Aorta (tissue), 5 donors: ENCODE data around the gene TBX15. TPM values are rescaled to one million over a fixed set of nuclear protein-coding genes. Genes with fewer than 3 reads are reported as not detected.

Source experiments
- ATAC-seq: fragments of 200-7000 bp; cut with Tn5 transposase; one replicate; pipeline ENCODE4 v1.9.1; 2022; ENCODE audit warnings: moderate library complexity; ENCODE audit not compliant: low FRiP score
- DNase-seq, 2 donors: peaks; one replicate each; pipeline ENCODE4 v3.0.0-alpha.2; 2020
- H3K27ac ChIP-seq, 2 donors: one replicate each; pipeline ENCODE4 v1.5.1; 2013; ENCODE audit warnings: low read length in 2 of 2, mild to moderate bottlenecking in 2 of 2, moderate library complexity in 2 of 2, control low read depth in 1 of 2, inconsistent platforms in 1 of 2, low read depth in 1 of 2
- H3K27me3 ChIP-seq, 2 donors: one replicate each; pipeline ENCODE4 v1.6.1; 2013; ENCODE audit warnings: control low read depth in 1 of 2, low read length in 1 of 2, mild to moderate bottlenecking in 1 of 2, moderate library complexity in 1 of 2; ENCODE audit not compliant: insufficient read depth in 2 of 2, control insufficient read depth in 1 of 2
- H3K36me3 ChIP-seq, 2 donors: one replicate each; pipeline ENCODE4 v1.6.1; 2013; ENCODE audit warnings: control low read depth in 1 of 2, low read length in 1 of 2, mild to moderate bottlenecking in 1 of 2; ENCODE audit not compliant: insufficient read depth in 2 of 2, control insufficient read depth in 1 of 2
- H3K4me1 ChIP-seq, 2 donors: one replicate each; pipeline ENCODE4 v1.6.1; 2013; ENCODE audit warnings: low read length in 2 of 2, control low read depth in 1 of 2, mild to moderate bottlenecking in 1 of 2, moderate library complexity in 1 of 2; ENCODE audit not compliant: insufficient read depth in 2 of 2, control insufficient read depth in 1 of 2
- H3K4me3 ChIP-seq, 2 donors: one replicate each; pipeline ENCODE4 v1.5.1; 2013; ENCODE audit warnings: low read length in 2 of 2, control low read depth in 1 of 2, mild to moderate bottlenecking in 1 of 2
- H3K9me3 ChIP-seq: one replicate; pipeline ENCODE4 v1.6.1; 2013; ENCODE audit warnings: mild to moderate bottlenecking, low read length; ENCODE audit not compliant: control insufficient read depth
- WGBS, 2 donors: extraction: QIAGEN DNeasy Blood & Tissue Kit; methylation state at CpG; one replicate each; pipeline ENCODE4 v1.1.7; 2013; 5-methylcytosine and 5-hydroxymethylcytosine counted together
- intact Hi-C, 2 donors: fragments of 100-400 bp; cut with DNase I; formaldehyde crosslinking; loops; one replicate each; pipeline versions ENCODE4 v1.14.2 to v1.15.0; 2022
- polyA plus RNA-seq, 2 donors: library from polyadenylated mRNA; stranded (reverse); fragments of 200-250 nt; gene quantifications; one replicate each; pipeline ENCODE4 v1.2.3, GENCODE V29; 2013
- total RNA-seq, 2 donors: library from RNA; stranded (reverse); fragmentation: NEBNext Ultra II Directional; extraction: Animal tissue kit (Norgen Biotek cat#: 25700); gene quantifications; one replicate each; pipeline ENCODE4 v1.2.1, GENCODE V29; 2021
- donor health status: healthy with polysubstance abuse.
- donor health status: Bipolar disorder and iron deficiency.
- donor health status: DM: no; HTN: no; CAD: no.
- donor health status: DM: no; HTN: no; CAD: no.
- donor health status: DM: yes; HTN: yes; CAD: no.

TBX15 gene
- total and polyA plus RNA-seq, 4 donors, result 1.6 to 3.1 (median 2.3) TPM

DNA sequence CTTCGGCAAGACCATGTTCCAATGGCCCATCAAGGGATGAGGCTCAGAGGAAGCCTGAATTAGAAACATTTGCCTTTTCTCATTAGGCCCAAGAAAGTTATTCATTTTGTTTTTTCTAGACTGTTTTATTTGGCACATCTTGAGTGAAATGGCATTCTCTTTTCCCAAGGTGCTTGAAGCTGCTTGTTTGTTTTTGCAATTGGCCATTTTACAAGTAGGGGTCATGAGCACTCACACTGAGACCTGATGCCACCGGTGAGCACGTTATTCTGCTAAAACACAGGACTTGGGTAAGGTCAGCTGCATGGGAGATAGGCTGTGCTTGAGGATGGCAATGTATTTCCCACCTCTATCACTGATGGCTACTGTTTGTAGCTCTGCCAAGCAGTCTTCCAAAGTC lies 128.1 kb downstream of the TBX15 start:
- Histone ChIP-seq H3K4me1 (no peaks in the 10 kb centered on the region), H3K27me3 (no peaks in the 10 kb centered on the region), H3K9me3 (no peaks in the 10 kb centered on the region), H3K36me3 (no peaks in the 10 kb centered on the region), H3K4me3 (no peak overlapping the region), H3K27ac (no peak overlapping the region)
- intact Hi-C loops, result no loop called here
- ATAC-seq (no peak), DNase-seq (no peak)
- 32 to 38% methylated on average over 3 of the region's 3 CpGs for WGBS, 2 donors

DNA sequence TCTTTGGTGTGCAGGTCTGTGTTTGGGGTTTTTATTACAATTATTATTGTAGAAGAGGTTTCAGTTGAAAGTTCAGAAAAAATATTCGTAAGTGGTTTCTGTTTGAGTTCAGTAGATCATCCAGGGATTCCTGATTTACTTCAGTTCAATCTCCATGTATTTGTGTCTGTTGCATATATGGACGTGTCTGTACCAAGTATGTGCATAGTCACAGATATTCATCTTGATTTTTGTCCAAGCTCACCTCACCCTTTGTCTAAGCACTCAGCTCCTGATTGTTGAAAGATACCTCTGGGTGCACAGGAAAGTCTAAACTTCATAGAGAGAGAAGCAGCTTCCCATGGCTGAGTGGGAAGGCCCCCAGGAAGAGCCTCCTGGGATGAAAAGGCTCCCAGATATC lies 141.7 kb downstream of the TBX15 start:
- Histone ChIP-seq H3K4me1 (no peaks in the 10 kb centered on the region), H3K27ac (no peak overlapping the region), H3K36me3 (no peaks in the 10 kb centered on the region), H3K4me3 (no peak overlapping the region), H3K27me3 (peaks cover 0 to 3% of the 10 kb centered on the region in 2 donors), H3K9me3 (no peaks in the 10 kb centered on the region)
- intact Hi-C loops, result no loop called here
- DNase-seq (no peak), ATAC-seq (no peak)
- 63 to 69% methylated on average over 2 of the region's 2 CpGs for WGBS, 2 donors

- Histone ChIP-seq H3K4me3 (no peak overlapping the region), H3K36me3 (no peaks in the 10 kb centered on the region), H3K9me3 (no peaks in the 10 kb centered on the region), H3K27ac (no peak overlapping the region), H3K27me3 (peaks cover 0 to 3% of the 10 kb centered on the region in 2 donors), H3K4me1 (no peaks in the 10 kb centered on the region)
- WGBS, 2 donors, result 52 to 58% methylated on average over 14 of the region's 14 CpGs
- no peak for ATAC-seq
- intact Hi-C loops, result no loop called here
- DNase-seq, result no peak
Observed at GRCh38 chr1:118842452-118843201, 145.5 kb downstream of the TBX15 start.

DNA sequence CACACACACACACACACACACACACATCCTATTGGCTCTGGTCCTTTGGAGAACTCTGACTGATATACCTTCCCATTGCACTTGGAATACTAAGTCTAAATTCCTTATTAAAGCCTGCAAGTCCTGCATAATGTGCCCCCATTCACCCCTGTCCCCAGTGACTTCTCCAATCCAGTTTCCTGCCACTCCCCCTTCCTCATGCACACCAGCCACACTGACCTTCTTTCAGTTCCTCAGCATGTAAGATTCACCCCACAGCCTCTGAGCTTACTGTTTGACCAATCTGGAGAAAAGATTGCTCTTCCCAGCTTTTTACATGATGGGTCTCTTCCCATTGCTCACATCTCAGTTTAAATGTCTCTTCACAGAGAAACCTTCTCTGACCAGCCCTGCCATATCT lies 146.6 kb downstream of the TBX15 start:
- H3K27ac ChIP-seq, result no peak overlapping the region
- peaks cover 0 to 3% of the 10 kb centered on the region in 2 donors for H3K27me3 ChIP-seq
- ATAC-seq (no peak), DNase-seq (no peak)
- H3K9me3 ChIP-seq, result no peaks in the 10 kb centered on the region
- H3K36me3 ChIP-seq, result no peaks in the 10 kb centered on the region
- intact Hi-C loops, result no loop called here
- H3K4me3 ChIP-seq, result no peak overlapping the region
- no peaks in the 10 kb centered on the region for H3K4me1 ChIP-seq

Other genes with a start within 250 kb of the TBX15 start
- 10 to 100 TPM; 10.4 to 11.5 TPM for gene WARS2, start 152.3 kb upstream of the TBX15 start, total RNA-seq
- 1 to 10 TPM; 6.6 to 7.0 TPM for gene WARS2, start 152.3 kb upstream of the TBX15 start, polyA plus RNA-seq